ENCODE measurements around the gene SHROOM1.
"Not testable (repeated sequence)": the region's sequence is repeated elsewhere in the genome, so short reads cannot be mapped to it uniquely, and the experiment has no call there.

The SHROOM1 gene, protein sequence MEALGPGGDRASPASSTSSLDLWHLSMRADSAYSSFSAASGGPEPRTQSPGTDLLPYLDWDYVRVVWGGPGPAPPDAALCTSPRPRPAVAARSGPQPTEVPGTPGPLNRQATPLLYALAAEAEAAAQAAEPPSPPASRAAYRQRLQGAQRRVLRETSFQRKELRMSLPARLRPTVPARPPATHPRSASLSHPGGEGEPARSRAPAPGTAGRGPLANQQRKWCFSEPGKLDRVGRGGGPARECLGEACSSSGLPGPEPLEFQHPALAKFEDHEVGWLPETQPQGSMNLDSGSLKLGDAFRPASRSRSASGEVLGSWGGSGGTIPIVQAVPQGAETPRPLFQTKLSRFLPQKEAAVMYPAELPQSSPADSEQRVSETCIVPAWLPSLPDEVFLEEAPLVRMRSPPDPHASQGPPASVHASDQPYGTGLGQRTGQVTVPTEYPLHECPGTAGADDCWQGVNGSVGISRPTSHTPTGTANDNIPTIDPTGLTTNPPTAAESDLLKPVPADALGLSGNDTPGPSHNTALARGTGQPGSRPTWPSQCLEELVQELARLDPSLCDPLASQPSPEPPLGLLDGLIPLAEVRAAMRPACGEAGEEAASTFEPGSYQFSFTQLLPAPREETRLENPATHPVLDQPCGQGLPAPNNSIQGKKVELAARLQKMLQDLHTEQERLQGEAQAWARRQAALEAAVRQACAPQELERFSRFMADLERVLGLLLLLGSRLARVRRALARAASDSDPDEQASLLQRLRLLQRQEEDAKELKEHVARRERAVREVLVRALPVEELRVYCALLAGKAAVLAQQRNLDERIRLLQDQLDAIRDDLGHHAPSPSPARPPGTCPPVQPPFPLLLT
- total RNA-seq = 0.19 to 0.88 (median 0.64) reads per million in 4 experiments

GRCh38 chr5:132830436-132831094 lies at the start of gene SHROOM1:
SHROOM1 (minus strand) TSS chr5:132830647; CDS start chr5:132826140, 4,507 bp downstream.
- DNase-seq = no peak

DNA sequence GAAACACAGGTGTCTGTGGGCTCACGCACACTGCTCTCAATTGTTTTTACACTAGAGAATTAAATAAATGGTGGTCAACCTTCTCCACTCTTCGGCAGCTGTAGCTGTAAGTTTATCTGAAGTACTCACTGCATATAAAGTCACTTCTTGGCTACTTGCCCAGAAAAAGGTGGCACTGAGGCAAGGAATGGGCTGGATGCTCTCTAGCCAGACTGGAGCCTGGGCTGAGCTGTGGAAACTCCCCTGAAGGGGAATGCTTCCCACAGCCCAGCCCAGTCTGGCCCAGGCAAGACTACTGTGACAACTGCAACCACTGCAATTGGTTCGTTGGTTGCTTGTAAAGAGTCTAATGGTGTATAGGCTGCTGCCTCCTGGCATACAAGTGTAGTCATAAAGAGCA lies 47.5 kb upstream of the SHROOM1 start:
- no peak for DNase-seq

GRCh38 chr5:132877466-132877865 lies 47.0 kb upstream of the SHROOM1 start:
- no peak for DNase-seq

DNA sequence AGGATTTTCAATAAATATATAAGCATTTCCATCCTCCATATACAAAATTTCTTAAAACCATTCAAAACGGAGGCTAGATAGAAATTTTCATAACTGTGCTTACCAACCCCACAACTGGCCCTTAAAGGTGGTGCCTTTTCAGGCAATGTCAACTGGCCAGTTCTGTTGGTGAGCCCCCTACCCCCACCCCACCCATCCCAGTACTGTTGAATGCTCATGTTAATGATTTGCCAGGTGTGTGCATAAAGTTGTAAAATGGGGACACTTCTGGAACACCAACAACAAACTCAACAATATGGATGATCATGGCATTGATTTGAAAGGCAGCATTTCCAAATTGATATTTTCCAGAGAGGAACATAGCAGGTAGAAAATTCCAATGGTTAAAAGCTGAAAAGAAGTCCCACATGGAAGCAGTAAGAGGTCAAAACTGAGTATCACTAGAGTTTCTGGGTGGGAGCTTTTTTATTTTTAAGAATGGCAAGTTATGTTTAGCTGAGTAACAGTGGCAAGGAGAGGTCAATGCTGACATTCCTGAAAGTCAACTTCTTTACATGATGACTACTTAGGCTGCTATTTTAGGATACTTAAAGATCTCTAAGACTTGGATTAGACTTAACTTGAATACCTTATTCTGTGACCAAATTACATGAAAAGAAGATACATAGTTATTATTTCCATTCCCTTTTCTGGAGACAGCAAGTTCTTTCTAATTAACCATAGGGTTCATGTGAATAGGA lies 45.7 kb upstream of the SHROOM1 start:
- no peak for DNase-seq

- DNase-seq = no peak
These were observed 43.5 kb upstream of the SHROOM1 start for GRCh38 chr5:132873930-132874271.

- DNase-seq = no peak
These were observed 42.9 kb upstream of the SHROOM1 start, which contains the start of gene LEAP2 for GRCh38 chr5:132873119-132873929. LEAP2 (plus strand) TSS chr5:132873668; CDS start chr5:132873695, 27 bp downstream.

DNA sequence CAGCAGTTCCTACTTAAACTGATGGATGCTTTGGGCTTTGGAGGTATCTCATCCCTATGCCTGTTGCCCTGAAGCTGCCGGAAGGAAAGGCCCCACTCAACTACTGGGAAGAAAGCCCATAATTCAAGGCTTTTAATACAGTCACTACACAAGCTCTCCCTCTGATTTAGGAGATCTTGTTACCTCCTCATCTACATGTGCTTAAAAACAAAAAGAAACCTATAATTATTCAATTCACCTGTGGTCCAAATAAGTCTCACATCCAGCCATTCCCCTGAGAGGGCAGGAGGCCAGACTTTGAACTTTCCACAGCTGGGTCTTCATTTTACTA lies 42.3 kb upstream of the SHROOM1 start:
- no peak for DNase-seq

- DNase-seq = no peak
These were observed 41.2 kb upstream of the SHROOM1 start for GRCh38 chr5:132871459-132872284.

DNA sequence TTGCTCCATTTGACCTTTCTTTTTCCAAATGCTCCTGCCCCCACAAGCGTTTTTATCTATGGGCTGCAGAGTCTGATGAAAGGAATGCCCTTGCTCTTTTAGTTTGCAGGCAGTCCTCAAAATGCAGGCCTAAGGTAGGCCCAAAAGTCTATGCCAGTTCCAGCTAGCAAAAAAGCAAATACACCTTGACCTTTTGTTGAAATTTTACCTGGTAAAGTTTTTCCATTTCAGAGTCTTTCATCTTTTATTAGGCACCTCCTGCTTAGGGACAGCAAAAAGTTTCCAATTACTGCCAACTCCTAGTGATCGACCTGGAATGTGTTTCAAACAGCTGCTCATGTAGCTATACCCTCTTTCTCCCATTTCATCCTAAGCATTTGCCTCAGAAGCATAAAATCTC lies 40.4 kb upstream of the SHROOM1 start:
- DNase-seq = no peak

DNA sequence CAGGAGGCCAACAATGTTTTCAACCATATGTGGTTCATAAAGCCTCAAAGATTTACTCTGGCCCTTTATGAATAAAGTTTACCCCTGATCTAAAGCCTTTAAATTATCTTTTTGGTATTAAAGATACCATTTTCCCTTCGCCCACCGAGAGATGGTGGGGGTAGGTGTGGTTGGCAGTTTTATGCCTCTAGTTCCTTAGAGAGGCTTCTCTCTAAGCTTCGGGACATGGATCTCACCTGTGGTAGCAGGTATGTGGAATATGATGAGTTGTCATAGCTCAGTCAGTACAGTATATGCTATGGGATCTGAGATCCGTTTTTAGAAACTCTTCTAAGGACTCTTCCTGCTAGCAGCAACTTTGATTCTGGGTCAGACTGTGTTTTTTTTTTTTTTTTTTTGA lies 38.3 kb upstream of the SHROOM1 start:
- DNase-seq = no peak

- no peak for DNase-seq
These were observed 36.6 kb upstream of the SHROOM1 start for GRCh38 chr5:132867046-132867451.

DNA sequence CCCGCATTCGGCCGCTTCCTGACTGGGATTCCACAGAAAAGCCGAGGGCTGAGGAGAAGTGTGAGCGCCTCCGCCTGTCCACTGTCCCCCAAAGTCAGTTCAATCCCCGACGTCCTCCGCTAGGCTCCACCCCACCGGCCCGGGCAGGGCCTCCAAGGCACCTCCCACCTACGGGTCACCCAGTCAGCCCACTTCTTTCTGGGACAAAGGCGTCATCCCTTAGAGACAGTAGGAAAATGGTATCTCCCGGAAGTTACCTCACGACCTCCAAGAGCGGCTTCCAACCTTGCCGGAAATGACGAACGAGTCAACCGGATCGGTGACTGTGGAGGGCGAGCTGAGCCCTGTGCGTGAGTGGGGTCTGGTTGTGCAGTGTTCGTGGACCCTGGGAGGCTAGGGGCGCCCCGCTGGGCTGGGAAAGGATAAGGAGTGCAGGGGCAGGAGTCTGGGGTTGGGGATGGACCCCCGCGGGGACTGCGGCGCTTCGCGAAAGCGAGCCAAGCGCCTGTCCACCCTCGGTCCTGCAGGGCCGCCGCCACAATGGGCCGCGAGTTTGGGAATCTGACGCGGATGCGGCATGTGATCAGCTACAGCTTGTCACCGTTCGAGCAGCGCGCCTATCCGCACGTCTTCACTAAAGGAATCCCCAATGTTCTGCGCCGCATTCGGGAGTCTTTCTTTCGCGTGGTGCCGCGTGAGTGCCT lies 36.0 kb upstream of the SHROOM1 start, which contains the start of the genes GDF9 and UQCRQ:
TSS of gene GDF9 (minus strand) at position 128 of the 704 bp plus-strand sequence. CDS start 1,936 bp downstream, outside the sequence.
TSS of gene UQCRQ (plus strand) at position 301 of the 704 bp plus-strand sequence. CDS start at position 541, 240 bp downstream.
- peak; percentile 86 for DNase-seq

- DNase-seq = no peak
These were observed 35.4 kb upstream of the SHROOM1 start for GRCh38 chr5:132865668-132866341.

DNA sequence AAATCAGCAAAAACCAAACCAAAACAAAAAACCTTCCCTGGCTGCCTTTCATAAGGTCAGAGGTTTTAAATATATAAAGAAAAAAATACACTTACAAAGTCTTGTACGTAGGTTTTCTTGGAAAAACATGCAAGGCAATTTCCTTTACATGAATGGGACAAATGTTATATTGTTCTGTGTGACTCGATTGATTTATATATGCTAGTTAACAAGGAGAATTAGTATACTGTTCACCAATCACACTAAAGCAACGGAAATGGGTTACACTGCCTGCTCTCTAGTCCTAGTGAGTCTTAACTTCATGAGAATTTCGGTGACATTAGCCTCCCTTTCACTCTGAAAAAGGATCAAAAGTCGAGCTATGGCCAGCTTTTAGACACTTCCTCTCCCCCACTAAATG lies 30.3 kb upstream of the SHROOM1 start:
- no peak for DNase-seq

DNA sequence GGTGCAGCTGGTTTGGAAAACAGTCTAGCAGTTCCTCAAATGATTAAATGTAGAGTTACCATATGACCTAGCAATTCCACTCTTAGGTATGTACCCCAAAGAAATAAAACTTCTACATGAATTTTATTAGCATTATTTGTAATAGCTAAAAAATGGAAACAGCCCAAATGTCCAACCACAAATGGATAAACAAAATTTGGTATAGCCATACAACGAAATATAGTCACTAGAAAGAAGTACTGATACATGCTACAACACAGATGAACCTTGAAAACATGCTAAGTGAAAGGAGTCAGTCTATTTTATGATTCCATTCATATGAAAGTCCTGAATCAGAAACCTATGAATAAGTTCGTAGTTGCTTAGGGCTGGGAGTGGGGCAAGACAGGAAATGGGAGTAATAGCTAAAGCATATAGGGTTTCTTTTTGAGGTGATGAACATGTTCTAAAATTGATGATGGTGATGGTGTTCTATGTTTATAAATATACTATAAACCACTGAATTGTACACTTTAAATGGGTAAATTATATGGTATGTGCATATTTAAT lies 29.5 kb upstream of the SHROOM1 start:
- DNase-seq = no peak

DNA sequence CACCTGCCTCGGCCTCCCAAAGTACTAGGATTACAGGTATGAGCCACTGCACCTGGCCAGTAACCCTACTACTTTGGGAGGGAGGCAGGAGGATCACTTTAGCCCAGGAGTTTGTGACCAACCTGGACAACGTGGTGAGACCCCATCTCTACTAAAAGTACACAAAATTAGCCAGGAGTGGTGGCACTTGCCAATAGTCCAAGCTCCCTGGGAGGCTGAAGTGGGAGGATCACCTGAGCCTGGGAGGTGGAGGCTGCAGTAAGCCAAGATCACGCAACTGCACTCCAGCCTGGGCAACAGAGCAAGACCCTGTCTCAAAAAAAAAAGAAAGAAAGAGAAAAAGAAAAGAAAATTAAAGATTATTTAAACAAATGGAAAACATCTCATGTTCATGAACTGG lies 25.6 kb upstream of the SHROOM1 start:
- DNase-seq = no peak

GRCh38 chr5:132854992-132855391 lies 24.5 kb upstream of the SHROOM1 start:
- DNase-seq = not testable (repeated sequence)

GRCh38 chr5:132854301-132854700 lies 23.9 kb upstream of the SHROOM1 start:
- DNase-seq = no peak

GRCh38 chr5:132853790-132854189 lies 23.3 kb upstream of the SHROOM1 start:
- no peak for DNase-seq

Measured in effector CD8-positive, alpha-beta T cell (primary cell).